CD4-positive, CD25-positive, alpha-beta regulatory T cell (primary cell): ENCODE measurements around the gene HERC5. TPM values are rescaled to one million over a fixed set of nuclear protein-coding genes. Genes with fewer than 3 reads are reported as not detected.

Experiments
- ATAC-seq, 2 donors: fragments of 150-1000 bp; cut with Tn5 transposase; one replicate each; pipeline ENCODE4 v1.10.0; 2021; ENCODE audit warnings: low read depth in 2 of 2, moderate number of reproducible peaks in 2 of 2, moderate library complexity in 1 of 2
- DNase-seq, 3 donors: peaks; one replicate each; pipeline versions ENCODE4 v3.0.0 to v3.0.0-alpha.2; 2012 to 2022; ENCODE audit warnings: mixed read lengths in 1 of 3
- H3K27ac ChIP-seq: one replicate; pipeline ENCODE4 v1.7.0; 2013; ENCODE audit warnings: mild to moderate bottlenecking, low read length; ENCODE audit not compliant: insufficient read depth, poor library complexity, severe bottlenecking
- H3K27me3 ChIP-seq: one replicate; pipeline ENCODE4 v1.7.0; 2013; ENCODE audit warnings: low read length; ENCODE audit not compliant: control insufficient read depth, insufficient read depth
- H3K36me3 ChIP-seq: one replicate; pipeline ENCODE4 v1.7.0; 2013; ENCODE audit warnings: mild to moderate bottlenecking, low read length, moderate library complexity; ENCODE audit not compliant: control insufficient read depth, insufficient read depth
- H3K4me1 ChIP-seq: 2 replicates; pipeline ENCODE4 v1.7.0; 2013; ENCODE audit warnings: mild to moderate bottlenecking, low read length; ENCODE audit not compliant: insufficient read depth, control insufficient read depth, poor library complexity, severe bottlenecking
- H3K4me3 ChIP-seq: one replicate; pipeline ENCODE4 v1.7.0; 2013; ENCODE audit warnings: low read depth, mild to moderate bottlenecking, low read length, moderate library complexity
- H3K9me3 ChIP-seq, 2 experiments: 1 replicate in 1 of 2; 2 replicates in 1 of 2; pipeline ENCODE4 v1.7.0; 2013; ENCODE audit warnings: low read length in 2 of 2, mild to moderate bottlenecking in 1 of 2, moderate library complexity in 1 of 2; ENCODE audit not compliant: control insufficient read depth in 2 of 2
- H3K27ac Mint-ChIP-seq, 3 donors: one replicate each; pipeline ENCODE4 v1.8.0; 2020 to 2022; ENCODE audit warnings: mild to moderate bottlenecking in 3 of 3, mixed read lengths in 3 of 3, moderate library complexity in 2 of 3
- H3K27me3 Mint-ChIP-seq: one replicate; pipeline ENCODE4 v1.8.0; 2022; ENCODE audit warnings: mild to moderate bottlenecking, mixed read lengths
- H3K36me3 Mint-ChIP-seq: one replicate; pipeline ENCODE4 v1.8.0; 2020; ENCODE audit warnings: mixed read lengths
- H3K4me1 Mint-ChIP-seq, 4 donors: one replicate each; pipeline ENCODE4 v1.8.0; 2020 to 2022; ENCODE audit warnings: mixed read lengths in 4 of 4, mild to moderate bottlenecking in 1 of 4
- H3K4me3 Mint-ChIP-seq, 4 donors: one replicate each; pipeline ENCODE4 v1.8.0; 2020 to 2022; ENCODE audit warnings: mild to moderate bottlenecking in 4 of 4, mixed read lengths in 4 of 4, moderate library complexity in 3 of 4
- H3K9me3 Mint-ChIP-seq, 7 donors: one replicate each; pipeline ENCODE4 v1.8.0; 2020 to 2022; ENCODE audit warnings: mixed read lengths in 7 of 7, mild to moderate bottlenecking in 3 of 7, moderate library complexity in 2 of 7
- polyA plus RNA-seq, 4 donors: library from polyadenylated mRNA; unstranded; fragments of 300-500 nt; fragmentation: Illumina TruSeq; gene quantifications; one replicate each; pipeline ENCODE4 v1.2.3, GENCODE V29; 2021
- total RNA-seq: library from RNA; stranded (reverse); gene quantifications from one replicate; pipeline ENCODE4 v1.2.3, GENCODE V29; 2022

HERC5 gene
- total and polyA plus RNA-seq, 5 donors from 2014 or later, result 24.6 to 33.9 (median 27.1) TPM

DNA sequence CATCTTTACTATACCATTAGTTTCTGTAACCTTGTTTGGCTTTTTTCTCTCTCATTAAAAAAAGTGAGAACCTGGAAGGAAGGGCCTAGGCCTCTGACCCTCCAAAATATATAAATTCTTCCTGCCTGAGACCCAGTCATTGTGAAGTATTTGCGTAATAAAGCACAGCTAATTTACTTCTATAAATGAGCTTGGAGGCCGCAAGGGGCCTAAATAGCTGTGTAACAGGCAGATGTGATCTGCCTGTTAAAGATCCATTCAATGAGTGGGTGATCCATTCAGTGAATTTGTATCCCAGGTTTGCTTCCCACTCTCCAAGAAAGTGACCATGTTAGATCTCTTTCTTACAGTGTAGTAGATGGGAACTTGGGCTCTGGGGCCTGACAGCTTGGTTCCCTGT, 67.3 kb downstream of the HERC5 start:
- Histone ChIP-seq H3K27ac (peak overlapping the region; percentile 66), H3K36me3 (peaks cover 7% of the 10 kb centered on the region), H3K9me3 (no peaks in the 10 kb centered on the region), H3K4me1 (peaks cover 36% of the 10 kb centered on the region), H3K27me3 (no peaks in the 10 kb centered on the region), H3K4me3 (peak overlapping the region; percentile 86)
- Mint-ChIP-seq H3K27ac (peak overlapping the region; percentile 76 to 95 (median 82)), H3K4me1 (peaks cover 18 to 49% (median 34%) of the 10 kb centered on the region in 4 donors), H3K9me3 (no peaks in the 10 kb centered on the region), H3K27me3 (no peaks in the 10 kb centered on the region), H3K36me3 (no peaks in the 10 kb centered on the region), H3K4me3 (peak overlapping the region; percentile 85 to 99 (median 91))
- no peak for DNase-seq
- ATAC-seq, result no peak

- H3K27me3 Mint-ChIP-seq, result no peaks in the 10 kb centered on the region
- ATAC-seq (no peak), DNase-seq (peak in 2 of 3 donors; percentile 51 to 59)
- Histone ChIP-seq H3K27me3 (no peaks in the 10 kb centered on the region), H3K4me1 (peaks cover 34% of the 10 kb centered on the region), H3K36me3 (peaks cover 3% of the 10 kb centered on the region), H3K9me3 (no peaks in the 10 kb centered on the region), H3K4me3 (peak overlapping the region; percentile 40), H3K27ac (no peak overlapping the region)
- H3K9me3 Mint-ChIP-seq, result no peaks in the 10 kb centered on the region
- peaks cover 18 to 41% (median 30%) of the 10 kb centered on the region in 4 donors for H3K4me1 Mint-ChIP-seq
- H3K4me3 Mint-ChIP-seq, result peak overlapping the region in 2 of 4 donors; percentile 91 to 99
- H3K27ac Mint-ChIP-seq, result peak overlapping the region in 2 of 3 donors; percentile 27 to 83
- no peaks in the 10 kb centered on the region for H3K36me3 Mint-ChIP-seq
Measured at GRCh38 chr4:88526221-88526815, 69.4 kb downstream of the HERC5 start.

DNA sequence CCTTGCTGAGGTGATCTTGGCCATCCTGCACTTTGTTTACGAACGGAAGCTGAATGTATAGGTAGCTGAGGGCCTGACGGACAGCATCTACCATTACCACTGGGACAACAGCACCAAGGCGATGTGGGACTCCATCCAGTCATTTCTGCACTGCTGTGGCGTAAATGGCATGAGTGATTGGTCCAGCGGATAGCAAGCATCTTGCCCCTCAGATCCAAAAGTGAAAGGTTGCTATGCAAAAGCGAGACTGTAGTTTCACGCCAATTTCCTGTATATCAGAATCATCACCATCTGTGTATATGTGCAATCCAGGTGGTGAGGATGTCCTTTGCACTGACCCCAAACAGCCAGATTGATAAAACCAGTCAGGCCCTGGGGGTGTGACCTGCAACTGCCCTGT, 70.9 kb downstream of the HERC5 start:
- no peak overlapping the region for H3K4me3 ChIP-seq
- no peaks in the 10 kb centered on the region for H3K27me3 ChIP-seq
- no peaks in the 10 kb centered on the region for H3K27me3 Mint-ChIP-seq
- H3K36me3 ChIP-seq, result no peaks in the 10 kb centered on the region
- H3K4me1 Mint-ChIP-seq, result peaks cover 7 to 28% (median 18%) of the 10 kb centered on the region in 4 donors
- no peak for DNase-seq
- H3K9me3 Mint-ChIP-seq, result no peaks in the 10 kb centered on the region
- H3K4me3 Mint-ChIP-seq, result no peak overlapping the region
- no peak overlapping the region for H3K27ac Mint-ChIP-seq
- ATAC-seq, result no peak
- no peak overlapping the region for H3K27ac ChIP-seq
- no peaks in the 10 kb centered on the region for H3K36me3 Mint-ChIP-seq
- H3K4me1 ChIP-seq, result peaks cover 20% of the 10 kb centered on the region
- no peaks in the 10 kb centered on the region for H3K9me3 ChIP-seq

- DNase-seq (no peak), ATAC-seq (no peak)
- Histone ChIP-seq H3K4me3 (no peak overlapping the region), H3K27me3 (no peaks in the 10 kb centered on the region), H3K27ac (no peak overlapping the region), H3K9me3 (no peaks in the 10 kb centered on the region), H3K4me1 (peaks cover 15% of the 10 kb centered on the region), H3K36me3 (no peaks in the 10 kb centered on the region)
- H3K27ac Mint-ChIP-seq, result no peak overlapping the region
- no peaks in the 10 kb centered on the region for H3K36me3 Mint-ChIP-seq
- H3K4me3 Mint-ChIP-seq, result no peak overlapping the region
- no peaks in the 10 kb centered on the region for H3K9me3 Mint-ChIP-seq
- peaks cover 5 to 25% (median 17%) of the 10 kb centered on the region in 4 donors for H3K4me1 Mint-ChIP-seq
- H3K27me3 Mint-ChIP-seq, result no peaks in the 10 kb centered on the region
Measured at GRCh38 chr4:88528861-88529260, 71.9 kb downstream of the HERC5 start.

GRCh38 chr4:88531549-88531948, 74.6 kb downstream of the HERC5 start:
- DNase-seq (no peak), ATAC-seq (no peak)
- H3K36me3 ChIP-seq, result no peaks in the 10 kb centered on the region
- Mint-ChIP-seq H3K27me3 (no peaks in the 10 kb centered on the region), H3K36me3 (no peaks in the 10 kb centered on the region), H3K9me3 (no peaks in the 10 kb centered on the region), H3K27ac (no peak overlapping the region), H3K4me3 (no peak overlapping the region), H3K4me1 (peaks cover 0 to 8% (median 0%) of the 10 kb centered on the region in 4 donors)
- H3K27me3 ChIP-seq, result no peaks in the 10 kb centered on the region
- H3K4me3 ChIP-seq, result no peak overlapping the region
- no peak overlapping the region for H3K27ac ChIP-seq
- no peaks in the 10 kb centered on the region for H3K9me3 ChIP-seq
- peaks cover 6% of the 10 kb centered on the region for H3K4me1 ChIP-seq

- H3K4me3 ChIP-seq, result no peak overlapping the region
- Mint-ChIP-seq H3K9me3 (no peaks in the 10 kb centered on the region), H3K4me1 (no peaks in the 10 kb centered on the region), H3K36me3 (no peaks in the 10 kb centered on the region), H3K27me3 (no peaks in the 10 kb centered on the region), H3K27ac (no peak overlapping the region), H3K4me3 (no peak overlapping the region)
- H3K27ac ChIP-seq, result no peak overlapping the region
- H3K36me3 ChIP-seq, result no peaks in the 10 kb centered on the region
- no peak for ATAC-seq
- no peaks in the 10 kb centered on the region for H3K9me3 ChIP-seq
- DNase-seq, result no peak
- H3K27me3 ChIP-seq, result no peaks in the 10 kb centered on the region
- H3K4me1 ChIP-seq, result no peaks in the 10 kb centered on the region
Measured at GRCh38 chr4:88533088-88533790, 76.3 kb downstream of the HERC5 start.

GRCh38 chr4:88533937-88534750, 77.2 kb downstream of the HERC5 start:
- Mint-ChIP-seq H3K4me3 (no peak overlapping the region), H3K27me3 (no peaks in the 10 kb centered on the region), H3K27ac (no peak overlapping the region), H3K36me3 (no peaks in the 10 kb centered on the region), H3K9me3 (no peaks in the 10 kb centered on the region), H3K4me1 (peaks cover 0 to under 1% (median 0%) of the 10 kb centered on the region in 4 donors)
- Histone ChIP-seq H3K9me3 (no peaks in the 10 kb centered on the region), H3K4me3 (no peak overlapping the region), H3K4me1 (no peaks in the 10 kb centered on the region), H3K27ac (no peak overlapping the region), H3K27me3 (no peaks in the 10 kb centered on the region), H3K36me3 (no peaks in the 10 kb centered on the region)
- DNase-seq, result no peak
- ATAC-seq, result no peak
